Suprapubic skin (tissue), 4 donors: Measurements from ENCODE around the gene COL5A1. TPM values are rescaled to one million over a fixed set of nuclear protein-coding genes. Genes with fewer than 3 reads are reported as not detected.

Source experiments
- DNase-seq, 2 donors: peaks; one replicate each; pipeline ENCODE4 v3.0.0-alpha.2; 2019; ENCODE audit warnings: low spot score in 2 of 2
- H3K27ac ChIP-seq: fragments of 200-600 bp; sonication (generic); one replicate; pipeline ENCODE4 v1.5.1; 2019
- H3K27me3 ChIP-seq: fragments of 200-600 bp; sonication (generic); one replicate; pipeline ENCODE4 v1.5.1; 2019
- H3K36me3 ChIP-seq: fragments of 200-600 bp; sonication (generic); one replicate; pipeline ENCODE4 v1.5.1; 2019
- H3K4me1 ChIP-seq: fragments of 200-600 bp; sonication (generic); one replicate; pipeline ENCODE4 v1.5.1; 2019
- H3K4me3 ChIP-seq: fragments of 200-600 bp; sonication (generic); one replicate; pipeline ENCODE4 v1.5.1; 2019; ENCODE audit warnings: mild to moderate bottlenecking
- H3K9me3 ChIP-seq: fragments of 200-600 bp; sonication (generic); one replicate; pipeline ENCODE4 v1.5.1; 2019
- EP300 ChIP-seq: sonication (generic); formaldehyde crosslinking; IDR thresholded peaks from one replicate; pipeline ENCODE4 v1.6.1; 2017; ENCODE audit warnings: antibody characterized with exemption
- POLR2A ChIP-seq, 2 donors: fragments of 450-650 bp; IDR thresholded peaks; one replicate each; pipeline ENCODE4 v1.6.1; 2017; ENCODE audit warnings: antibody characterized with exemption in 2 of 2, mild to moderate bottlenecking in 2 of 2, moderate library complexity in 2 of 2
- POLR2AphosphoS5 ChIP-seq, 3 donors: sonication (generic); formaldehyde crosslinking; IDR thresholded peaks; one replicate each; pipeline ENCODE4 v1.6.1; 2017; ENCODE audit warnings: antibody characterized with exemption in 3 of 3
- WGBS: methylation state at CpG from one replicate; pipeline ENCODE4 v1.1.5; 2018; 5-methylcytosine and 5-hydroxymethylcytosine counted together
- total RNA-seq, 4 donors: library from RNA; depleted of rRNA; stranded (reverse); fragments of >200 nt; gene quantifications; one replicate each; pipeline ENCODE4 v1.1.0, GENCODE V29; 2016
- TF ChIP-seq, protein P1 (sequence below), 2 donors: fragments of 200-600 bp in 1 of 2; fragments of 450-650 bp in 1 of 2; sonication (generic) in 1 of 2; IDR thresholded peaks; one replicate each; pipeline ENCODE4 v1.5.1; 2016 to 2019; ENCODE audit warnings: antibody characterized with exemption in 2 of 2, mild to moderate bottlenecking in 1 of 2, moderate library complexity in 1 of 2

Gene COL5A1
- total RNA-seq, 4 donors from 2014 or later, result 8.6 to 16.5 (median 15.4) TPM

DNA sequence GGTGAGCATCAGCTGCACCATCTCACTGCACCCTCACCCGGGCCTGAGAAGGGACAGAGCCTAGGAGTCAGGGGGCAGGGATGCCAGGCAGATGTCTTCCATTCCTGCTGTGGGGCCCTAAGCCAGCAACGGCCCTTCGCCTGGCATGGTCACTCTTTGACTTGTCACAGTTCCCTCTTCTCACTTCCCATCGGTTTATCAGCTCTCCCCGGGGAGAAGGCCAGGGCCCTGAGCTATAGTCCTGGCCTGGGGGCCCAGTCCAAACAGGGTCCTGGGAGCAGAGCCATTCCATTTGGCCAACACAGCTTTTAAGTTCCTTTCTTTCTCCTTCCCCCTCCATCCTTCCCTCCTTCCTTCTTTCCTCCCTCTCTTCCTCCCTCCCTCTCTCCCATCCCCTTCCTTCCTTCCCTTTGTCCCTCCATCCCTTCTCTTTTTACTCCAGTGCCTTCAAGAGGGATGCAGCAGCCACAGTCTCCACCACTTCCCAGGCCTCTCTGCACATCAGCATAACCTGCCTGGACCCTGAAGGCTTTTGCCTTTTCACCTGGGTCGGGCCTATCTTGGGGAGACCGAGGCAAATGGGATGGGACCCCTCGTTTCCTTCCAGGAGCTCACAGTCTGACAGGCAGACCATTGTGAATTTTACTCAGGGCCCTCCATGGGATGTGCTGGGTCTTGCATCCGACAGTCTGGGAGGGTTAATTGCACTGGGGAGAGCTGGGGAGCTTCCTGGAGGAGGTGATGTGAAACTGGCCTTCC, 4.2 kb downstream of the COL5A1 start:
- no peak for TF ChIP-seq POLR2A (IDR thresholded peaks at IDR 0.05)
- TF ChIP-seq, protein P1, sequence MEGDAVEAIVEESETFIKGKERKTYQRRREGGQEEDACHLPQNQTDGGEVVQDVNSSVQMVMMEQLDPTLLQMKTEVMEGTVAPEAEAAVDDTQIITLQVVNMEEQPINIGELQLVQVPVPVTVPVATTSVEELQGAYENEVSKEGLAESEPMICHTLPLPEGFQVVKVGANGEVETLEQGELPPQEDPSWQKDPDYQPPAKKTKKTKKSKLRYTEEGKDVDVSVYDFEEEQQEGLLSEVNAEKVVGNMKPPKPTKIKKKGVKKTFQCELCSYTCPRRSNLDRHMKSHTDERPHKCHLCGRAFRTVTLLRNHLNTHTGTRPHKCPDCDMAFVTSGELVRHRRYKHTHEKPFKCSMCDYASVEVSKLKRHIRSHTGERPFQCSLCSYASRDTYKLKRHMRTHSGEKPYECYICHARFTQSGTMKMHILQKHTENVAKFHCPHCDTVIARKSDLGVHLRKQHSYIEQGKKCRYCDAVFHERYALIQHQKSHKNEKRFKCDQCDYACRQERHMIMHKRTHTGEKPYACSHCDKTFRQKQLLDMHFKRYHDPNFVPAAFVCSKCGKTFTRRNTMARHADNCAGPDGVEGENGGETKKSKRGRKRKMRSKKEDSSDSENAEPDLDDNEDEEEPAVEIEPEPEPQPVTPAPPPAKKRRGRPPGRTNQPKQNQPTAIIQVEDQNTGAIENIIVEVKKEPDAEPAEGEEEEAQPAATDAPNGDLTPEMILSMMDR (IDR thresholded peaks at IDR 0.05), result no peak
- no peak for TF ChIP-seq EP300
- no peak for TF ChIP-seq POLR2AphosphoS5 (IDR thresholded peaks at IDR 0.05)
- H3K27me3 ChIP-seq, result peaks cover 14% of the 10 kb centered on the region
- no peaks in the 10 kb centered on the region for H3K9me3 ChIP-seq
- H3K4me3 ChIP-seq, result peak overlapping the region; percentile 34
- H3K4me1 ChIP-seq, result peaks cover 79% of the 10 kb centered on the region
- 31% methylated on average over 8 of the region's 9 CpGs for WGBS
- H3K36me3 ChIP-seq, result no peaks in the 10 kb centered on the region
- DNase-seq, result no peak
- peak overlapping the region; percentile 73 for H3K27ac ChIP-seq

DNA sequence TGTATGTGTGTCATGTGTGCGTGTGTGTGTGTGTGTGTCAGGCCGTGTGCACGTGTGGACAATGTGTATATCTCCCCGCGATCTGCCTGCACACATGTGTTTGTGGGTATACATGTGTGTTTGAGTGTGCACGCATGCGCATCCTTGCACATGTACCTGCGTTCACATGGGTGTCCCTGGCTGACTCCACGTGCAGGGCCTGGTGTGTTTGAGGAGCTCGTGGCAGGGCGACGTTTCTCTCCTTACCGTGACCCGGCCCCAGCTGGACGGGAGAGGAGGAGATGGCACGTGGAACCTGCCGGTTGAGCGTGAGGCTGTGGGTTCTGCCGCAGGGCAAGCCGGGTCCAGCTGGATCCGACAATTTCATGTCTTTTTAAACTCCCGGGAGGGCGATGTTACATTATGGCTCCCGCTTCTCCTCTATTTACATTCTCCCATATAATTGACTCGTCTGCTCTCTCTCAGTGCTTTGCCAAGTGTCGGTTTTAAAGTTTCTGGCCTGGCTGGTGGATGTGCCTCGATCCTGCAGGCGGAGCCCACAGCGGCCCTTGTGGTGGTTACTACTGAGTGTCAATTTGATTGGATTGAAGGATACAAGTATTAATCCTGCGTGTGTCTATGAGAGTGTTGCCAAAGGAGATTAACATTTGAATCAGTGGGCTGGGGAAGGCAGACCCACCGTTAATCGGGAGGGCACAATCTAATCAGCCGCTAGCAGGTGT, 5.9 kb downstream of the COL5A1 start:
- Histone ChIP-seq H3K27me3 (no peaks in the 10 kb centered on the region), H3K9me3 (no peaks in the 10 kb centered on the region), H3K4me1 (peaks cover 71% of the 10 kb centered on the region), H3K36me3 (no peaks in the 10 kb centered on the region), H3K4me3 (no peak overlapping the region), H3K27ac (no peak overlapping the region)
- no peak for TF ChIP-seq EP300
- TF ChIP-seq POLR2A (IDR thresholded peaks at IDR 0.05), result no peak
- TF ChIP-seq, protein P1 (IDR thresholded peaks at IDR 0.05), result no peak
- no peak for TF ChIP-seq POLR2AphosphoS5 (IDR thresholded peaks at IDR 0.05)
- 66% methylated on average over 30 of the region's 33 CpGs for WGBS
- no peak for DNase-seq

DNA sequence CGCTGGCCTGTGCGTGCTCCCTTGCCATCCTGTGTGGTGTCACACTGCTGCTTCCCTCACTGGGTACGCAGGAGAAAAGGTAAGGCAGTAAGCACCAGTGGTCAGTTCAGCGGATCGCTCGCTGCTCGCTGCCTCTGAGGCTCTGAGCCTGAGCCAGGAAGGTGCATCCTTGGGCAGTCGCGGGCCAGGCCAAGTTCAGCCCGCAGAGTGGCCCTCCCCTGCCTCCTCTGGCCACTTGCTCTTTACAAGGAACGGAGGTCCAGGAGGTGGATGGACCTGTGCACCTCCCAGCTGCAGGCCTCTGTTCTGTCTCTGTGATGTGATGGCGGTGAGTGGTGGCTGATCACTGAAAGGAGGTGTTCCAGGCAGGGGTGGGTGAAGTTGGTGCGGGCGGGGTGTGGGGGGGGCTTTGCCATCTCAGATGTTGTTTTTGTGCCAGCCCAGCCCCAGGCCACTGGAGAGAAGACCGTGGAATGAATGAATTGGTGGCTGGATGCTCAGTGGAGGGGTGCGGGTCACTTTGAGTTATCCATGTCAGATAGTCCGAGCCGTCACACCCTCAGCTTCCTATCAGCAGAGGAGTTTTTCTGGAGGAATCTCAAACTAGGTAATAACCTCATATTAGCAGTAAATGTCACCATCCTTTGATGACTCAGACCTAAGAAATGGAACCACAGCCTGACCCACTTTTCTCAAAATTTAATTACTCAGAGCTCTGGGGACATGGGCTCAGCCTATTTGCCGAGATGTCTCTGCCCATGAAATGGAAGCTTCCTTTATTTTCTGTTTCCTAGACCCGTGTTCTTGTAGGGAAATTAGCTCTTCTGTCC, 7.3 kb downstream of the COL5A1 start:
- no peak for TF ChIP-seq POLR2AphosphoS5 (IDR thresholded peaks at IDR 0.05)
- no peak for TF ChIP-seq POLR2A (IDR thresholded peaks at IDR 0.05)
- TF ChIP-seq, protein P1 (IDR thresholded peaks at IDR 0.05), result no peak
- no peak for TF ChIP-seq EP300
- DNase-seq, result no peak
- Histone ChIP-seq H3K36me3 (no peaks in the 10 kb centered on the region), H3K4me3 (no peak overlapping the region), H3K27ac (peak overlapping the region; percentile 59), H3K9me3 (no peaks in the 10 kb centered on the region), H3K27me3 (no peaks in the 10 kb centered on the region), H3K4me1 (peaks cover 70% of the 10 kb centered on the region)
- 67% methylated on average over 10 of the region's 20 CpGs for WGBS

DNA sequence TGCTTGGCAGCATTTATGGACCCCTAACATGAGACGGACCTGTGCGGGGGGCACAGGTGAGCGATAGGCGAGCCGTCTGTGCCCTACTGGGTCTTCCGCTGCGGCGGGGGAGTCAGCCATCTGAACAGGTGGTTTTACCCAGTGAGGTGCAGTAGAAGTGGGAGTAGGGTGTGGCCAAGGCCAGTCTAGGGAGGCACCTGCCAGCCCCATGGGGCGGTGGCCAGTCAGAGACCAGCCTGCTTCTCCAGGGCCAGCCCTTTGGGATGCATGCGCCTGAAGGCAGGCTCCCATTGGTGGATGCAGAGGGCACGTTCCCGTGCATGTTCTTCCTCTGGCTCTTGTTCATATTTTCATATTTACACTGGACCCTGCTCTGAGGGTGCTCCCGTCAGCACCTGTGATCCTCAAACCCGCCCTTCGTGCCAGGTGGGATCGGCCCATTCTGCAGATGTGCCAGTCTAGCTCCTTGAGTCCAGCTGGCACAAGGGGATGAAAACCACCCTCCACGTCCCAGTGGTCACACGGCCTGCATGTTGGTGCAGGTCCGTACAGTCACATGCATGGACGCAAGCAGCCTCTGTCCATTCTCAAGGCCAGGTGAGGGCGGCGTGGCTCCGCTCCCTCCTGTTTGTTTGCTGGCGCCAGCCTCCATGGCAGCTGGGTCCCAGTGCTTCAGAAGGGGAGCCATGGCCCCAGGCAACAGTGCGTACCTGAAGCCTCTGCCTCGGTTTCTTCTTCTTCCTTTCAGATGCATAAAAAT, 9.0 kb downstream of the COL5A1 start:
- no peak overlapping the region for H3K27ac ChIP-seq
- TF ChIP-seq EP300, result no peak
- TF ChIP-seq, protein P1 (IDR thresholded peaks at IDR 0.05), result no peak
- no peak for TF ChIP-seq POLR2AphosphoS5 (IDR thresholded peaks at IDR 0.05)
- TF ChIP-seq POLR2A (IDR thresholded peaks at IDR 0.05), result no peak
- no peaks in the 10 kb centered on the region for H3K27me3 ChIP-seq
- peaks cover 64% of the 10 kb centered on the region for H3K4me1 ChIP-seq
- H3K4me3 ChIP-seq, result no peak overlapping the region
- H3K9me3 ChIP-seq, result no peaks in the 10 kb centered on the region
- H3K36me3 ChIP-seq, result no peaks in the 10 kb centered on the region
- 90% methylated on average over 22 of the region's 26 CpGs for WGBS
- DNase-seq, result no peak
